HepG2 (cell line): ENCODE results near the gene CARMIL1. TPM values are rescaled to one million over a fixed set of nuclear protein-coding genes. Genes with fewer than 3 reads are reported as not detected.
A peak's percentile ranks its signal among the peaks of the same experiment; 100 is the strongest.

Experiments used
- BRD4 ChIP-seq: sonication (generic); formaldehyde crosslinking; IDR thresholded peaks from 2 replicates; pipeline ENCODE4 v1.4.0; 2020; ENCODE audit warnings: missing genetic modification reagents
- EP300 ChIP-seq, 3 experiments: sonication (generic) in 1 of 3; formaldehyde crosslinking in 1 of 3; IDR thresholded peaks; 2 replicates each; pipeline versions ENCODE4 v1.5.1 to v1.6.1; 2011 to 2020; ENCODE audit warnings: low read depth in 2 of 3, low read length in 2 of 3, borderline replicate concordance in 1 of 3, improper control_type of control experiment in 1 of 3, mild to moderate bottlenecking in 1 of 3, missing genetic modification reagents in 1 of 3, moderate library complexity in 1 of 3
- ETV6 ChIP-seq: sonication (generic); formaldehyde crosslinking; conservative IDR thresholded peaks from 2 replicates; pipeline ENCODE4 v1.4.0; 2020; ENCODE audit warnings: missing genetic modification reagents
- RELA ChIP-seq: sonication (generic); formaldehyde crosslinking; IDR thresholded peaks from 2 replicates; pipeline ENCODE4 v1.4.0; 2020; ENCODE audit warnings: missing genetic modification reagents
- TBL1XR1 ChIP-seq: fragments of 150-350 bp; IDR thresholded peaks from 2 replicates; pipeline ENCODE4 v1.6.1; 2014; ENCODE audit warnings: borderline replicate concordance, low read length; ENCODE audit not compliant: partially characterized antibody
- TCF12 ChIP-seq, 2 experiments: fragments of 450-650 bp in 1 of 2; sonication (generic) in 1 of 2; formaldehyde crosslinking in 1 of 2; IDR thresholded peaks; 2 replicates each; pipeline versions ENCODE4 v1.6.1 to v1.8.0; 2017 to 2022; ENCODE audit warnings: antibody characterized with exemption in 1 of 2, mild to moderate bottlenecking in 1 of 2, missing genetic modification reagents in 1 of 2, moderate library complexity in 1 of 2
- ZNF264 ChIP-seq: sonication (generic); formaldehyde crosslinking; IDR thresholded peaks from 2 replicates; pipeline ENCODE4 v1.4.0; 2020; ENCODE audit warnings: missing genetic modification reagents
- polyA plus RNA-seq, 8 experiments: library from polyadenylated mRNA; depleted of rRNA in 3 of 8; stranded (reverse) in 7 of 8; unstranded in 1 of 8; fragments of >200 nt; fragmentation: Illumina TruSeq in 4 of 8; extraction: Trizol in 4 of 8; gene quantifications; 2 replicates each; pipeline versions ENCODE4 v1.2.1 to v1.2.3, GENCODE V29; 2011 to 2016; ENCODE audit warnings: low read depth in 4 of 8, missing spikeins in 1 of 8, mixed read lengths in 1 of 8; ENCODE audit not compliant: insufficient read depth in 1 of 8
- total RNA-seq, 5 experiments: library from RNA; depleted of rRNA; stranded (reverse); fragments of >200 nt; fragmentation: Illumina TruSeq; extraction: Trizol; gene quantifications; 2 replicates each; pipeline ENCODE4 v1.2.3, GENCODE V29; 2016; ENCODE audit warnings: low read depth in 1 of 5
- TF ChIP-seq, protein P1 (sequence below): sonication (generic); formaldehyde crosslinking; IDR thresholded peaks from 2 replicates; pipeline ENCODE4 v1.4.0; 2020; ENCODE audit warnings: missing genetic modification reagents
- TF ChIP-seq, protein P2 (sequence below): sonication (generic); formaldehyde crosslinking; IDR thresholded peaks from 2 replicates; pipeline ENCODE4 v1.5.0; 2020; ENCODE audit warnings: missing genetic modification reagents
- TF ChIP-seq, protein P3 (sequence below): sonication (generic); formaldehyde crosslinking; IDR thresholded peaks from 2 replicates; pipeline ENCODE4 v1.5.0; 2020; ENCODE audit warnings: missing genetic modification reagents
- TF ChIP-seq, protein P4 (sequence below): IDR thresholded peaks from 2 replicates; pipeline ENCODE4 v1.4.0; 2020; ENCODE audit warnings: mild to moderate bottlenecking, missing genetic modification reagents
- TF ChIP-seq, protein P5 (sequence below): sonication (generic); formaldehyde crosslinking; IDR thresholded peaks from 2 replicates; pipeline ENCODE4 v1.4.0; 2020; ENCODE audit warnings: mild to moderate bottlenecking, missing genetic modification reagents, borderline replicate concordance

The CARMIL1 gene
- total and polyA plus RNA-seq, 2 of the 13 experiments (the other 11 are each of a cell fraction or from before 2014, with no cell fraction given): 1.8 to 2.6 TPM

DNA sequence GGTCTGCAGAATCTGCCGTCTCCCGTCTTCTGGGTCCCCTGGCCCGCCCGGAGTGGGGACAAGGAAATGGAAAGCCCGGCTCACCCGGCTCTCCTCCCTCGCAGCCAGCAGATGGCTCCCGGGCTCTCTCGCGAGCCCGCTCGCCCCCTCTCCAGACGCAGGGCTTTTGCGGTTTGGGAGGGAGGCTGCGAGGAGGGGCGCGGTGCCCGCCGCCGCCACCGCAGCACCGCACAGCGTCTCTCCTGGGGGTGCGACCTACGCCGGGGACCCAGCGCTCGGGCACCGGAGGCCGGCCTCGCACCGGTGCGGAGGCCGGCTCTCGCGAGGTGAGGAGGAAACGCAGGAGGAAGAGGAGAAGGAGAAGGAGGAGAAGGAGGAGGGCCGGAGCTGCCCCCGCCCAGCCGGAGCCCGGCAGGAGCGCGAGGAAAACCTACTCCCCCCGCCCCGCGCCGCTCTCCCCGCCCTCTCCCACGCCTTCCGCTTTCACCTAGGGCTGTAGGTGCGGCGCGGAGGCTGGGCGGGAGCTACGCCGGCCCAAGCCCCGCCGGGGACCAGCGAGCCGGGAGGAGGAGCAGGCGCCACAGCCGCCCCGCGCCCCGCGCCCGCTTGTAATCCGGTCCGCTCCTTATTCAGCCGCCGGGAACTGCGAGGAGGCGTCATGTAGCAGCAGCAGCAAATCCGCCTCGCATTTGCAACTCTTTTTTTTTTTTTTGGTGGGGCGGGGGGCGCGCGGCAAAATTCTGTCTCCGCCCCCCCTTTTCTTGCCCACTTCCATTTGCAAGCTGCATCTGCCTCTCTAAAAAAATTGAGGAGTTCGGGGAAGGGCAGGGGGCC is at the start of gene CARMIL1 (continued):
- TF ChIP-seq, protein P1, sequence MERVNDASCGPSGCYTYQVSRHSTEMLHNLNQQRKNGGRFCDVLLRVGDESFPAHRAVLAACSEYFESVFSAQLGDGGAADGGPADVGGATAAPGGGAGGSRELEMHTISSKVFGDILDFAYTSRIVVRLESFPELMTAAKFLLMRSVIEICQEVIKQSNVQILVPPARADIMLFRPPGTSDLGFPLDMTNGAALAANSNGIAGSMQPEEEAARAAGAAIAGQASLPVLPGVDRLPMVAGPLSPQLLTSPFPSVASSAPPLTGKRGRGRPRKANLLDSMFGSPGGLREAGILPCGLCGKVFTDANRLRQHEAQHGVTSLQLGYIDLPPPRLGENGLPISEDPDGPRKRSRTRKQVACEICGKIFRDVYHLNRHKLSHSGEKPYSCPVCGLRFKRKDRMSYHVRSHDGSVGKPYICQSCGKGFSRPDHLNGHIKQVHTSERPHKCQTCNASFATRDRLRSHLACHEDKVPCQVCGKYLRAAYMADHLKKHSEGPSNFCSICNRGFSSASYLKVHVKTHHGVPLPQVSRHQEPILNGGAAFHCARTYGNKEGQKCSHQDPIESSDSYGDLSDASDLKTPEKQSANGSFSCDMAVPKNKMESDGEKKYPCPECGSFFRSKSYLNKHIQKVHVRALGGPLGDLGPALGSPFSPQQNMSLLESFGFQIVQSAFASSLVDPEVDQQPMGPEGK (CRISPR knock-in tag): peak; percentile 87
- TF ChIP-seq BRD4 (no peak), ZNF264 (0 out of 2 replicates have a peak, but pooled peaks have one; percentile 43), ETV6 (CRISPR knock-in tag) (no peak), EP300 (IDR thresholded peaks at IDR 0.05; ENCODE audit: low read depth in 2 of 2, low read length in 2 of 2) (no peak), EP300 (CRISPR knock-in tag; IDR thresholded peaks at IDR 0.05; ENCODE audit: borderline replicate concordance) (no peak), TBL1XR1 (no peak), TCF12 (IDR thresholded peaks at IDR 0.05) (no peak), TCF12 (CRISPR knock-in tag; IDR thresholded peaks at IDR 0.05) (no peak; the same call in 1 of the 2 replicates), RELA (CRISPR knock-in tag) (no peak)
- TF ChIP-seq, protein P2, sequence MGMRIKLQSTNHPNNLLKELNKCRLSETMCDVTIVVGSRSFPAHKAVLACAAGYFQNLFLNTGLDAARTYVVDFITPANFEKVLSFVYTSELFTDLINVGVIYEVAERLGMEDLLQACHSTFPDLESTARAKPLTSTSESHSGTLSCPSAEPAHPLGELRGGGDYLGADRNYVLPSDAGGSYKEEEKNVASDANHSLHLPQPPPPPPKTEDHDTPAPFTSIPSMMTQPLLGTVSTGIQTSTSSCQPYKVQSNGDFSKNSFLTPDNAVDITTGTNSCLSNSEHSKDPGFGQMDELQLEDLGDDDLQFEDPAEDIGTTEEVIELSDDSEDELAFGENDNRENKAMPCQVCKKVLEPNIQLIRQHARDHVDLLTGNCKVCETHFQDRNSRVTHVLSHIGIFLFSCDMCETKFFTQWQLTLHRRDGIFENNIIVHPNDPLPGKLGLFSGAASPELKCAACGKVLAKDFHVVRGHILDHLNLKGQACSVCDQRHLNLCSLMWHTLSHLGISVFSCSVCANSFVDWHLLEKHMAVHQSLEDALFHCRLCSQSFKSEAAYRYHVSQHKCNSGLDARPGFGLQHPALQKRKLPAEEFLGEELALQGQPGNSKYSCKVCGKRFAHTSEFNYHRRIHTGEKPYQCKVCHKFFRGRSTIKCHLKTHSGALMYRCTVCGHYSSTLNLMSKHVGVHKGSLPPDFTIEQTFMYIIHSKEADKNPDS (CRISPR knock-in tag): no peak; the same call in 1 of the 2 replicates
- TF ChIP-seq, protein P3, sequence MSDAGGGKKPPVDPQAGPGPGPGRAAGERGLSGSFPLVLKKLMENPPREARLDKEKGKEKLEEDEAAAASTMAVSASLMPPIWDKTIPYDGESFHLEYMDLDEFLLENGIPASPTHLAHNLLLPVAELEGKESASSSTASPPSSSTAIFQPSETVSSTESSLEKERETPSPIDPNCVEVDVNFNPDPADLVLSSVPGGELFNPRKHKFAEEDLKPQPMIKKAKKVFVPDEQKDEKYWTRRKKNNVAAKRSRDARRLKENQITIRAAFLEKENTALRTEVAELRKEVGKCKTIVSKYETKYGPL (CRISPR knock-in tag): no peak
- TF ChIP-seq, protein P4, sequence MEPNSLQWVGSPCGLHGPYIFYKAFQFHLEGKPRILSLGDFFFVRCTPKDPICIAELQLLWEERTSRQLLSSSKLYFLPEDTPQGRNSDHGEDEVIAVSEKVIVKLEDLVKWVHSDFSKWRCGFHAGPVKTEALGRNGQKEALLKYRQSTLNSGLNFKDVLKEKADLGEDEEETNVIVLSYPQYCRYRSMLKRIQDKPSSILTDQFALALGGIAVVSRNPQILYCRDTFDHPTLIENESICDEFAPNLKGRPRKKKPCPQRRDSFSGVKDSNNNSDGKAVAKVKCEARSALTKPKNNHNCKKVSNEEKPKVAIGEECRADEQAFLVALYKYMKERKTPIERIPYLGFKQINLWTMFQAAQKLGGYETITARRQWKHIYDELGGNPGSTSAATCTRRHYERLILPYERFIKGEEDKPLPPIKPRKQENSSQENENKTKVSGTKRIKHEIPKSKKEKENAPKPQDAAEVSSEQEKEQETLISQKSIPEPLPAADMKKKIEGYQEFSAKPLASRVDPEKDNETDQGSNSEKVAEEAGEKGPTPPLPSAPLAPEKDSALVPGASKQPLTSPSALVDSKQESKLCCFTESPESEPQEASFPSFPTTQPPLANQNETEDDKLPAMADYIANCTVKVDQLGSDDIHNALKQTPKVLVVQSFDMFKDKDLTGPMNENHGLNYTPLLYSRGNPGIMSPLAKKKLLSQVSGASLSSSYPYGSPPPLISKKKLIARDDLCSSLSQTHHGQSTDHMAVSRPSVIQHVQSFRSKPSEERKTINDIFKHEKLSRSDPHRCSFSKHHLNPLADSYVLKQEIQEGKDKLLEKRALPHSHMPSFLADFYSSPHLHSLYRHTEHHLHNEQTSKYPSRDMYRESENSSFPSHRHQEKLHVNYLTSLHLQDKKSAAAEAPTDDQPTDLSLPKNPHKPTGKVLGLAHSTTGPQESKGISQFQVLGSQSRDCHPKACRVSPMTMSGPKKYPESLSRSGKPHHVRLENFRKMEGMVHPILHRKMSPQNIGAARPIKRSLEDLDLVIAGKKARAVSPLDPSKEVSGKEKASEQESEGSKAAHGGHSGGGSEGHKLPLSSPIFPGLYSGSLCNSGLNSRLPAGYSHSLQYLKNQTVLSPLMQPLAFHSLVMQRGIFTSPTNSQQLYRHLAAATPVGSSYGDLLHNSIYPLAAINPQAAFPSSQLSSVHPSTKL (CRISPR knock-in tag): peak; percentile 57
- TF ChIP-seq, protein P5, sequence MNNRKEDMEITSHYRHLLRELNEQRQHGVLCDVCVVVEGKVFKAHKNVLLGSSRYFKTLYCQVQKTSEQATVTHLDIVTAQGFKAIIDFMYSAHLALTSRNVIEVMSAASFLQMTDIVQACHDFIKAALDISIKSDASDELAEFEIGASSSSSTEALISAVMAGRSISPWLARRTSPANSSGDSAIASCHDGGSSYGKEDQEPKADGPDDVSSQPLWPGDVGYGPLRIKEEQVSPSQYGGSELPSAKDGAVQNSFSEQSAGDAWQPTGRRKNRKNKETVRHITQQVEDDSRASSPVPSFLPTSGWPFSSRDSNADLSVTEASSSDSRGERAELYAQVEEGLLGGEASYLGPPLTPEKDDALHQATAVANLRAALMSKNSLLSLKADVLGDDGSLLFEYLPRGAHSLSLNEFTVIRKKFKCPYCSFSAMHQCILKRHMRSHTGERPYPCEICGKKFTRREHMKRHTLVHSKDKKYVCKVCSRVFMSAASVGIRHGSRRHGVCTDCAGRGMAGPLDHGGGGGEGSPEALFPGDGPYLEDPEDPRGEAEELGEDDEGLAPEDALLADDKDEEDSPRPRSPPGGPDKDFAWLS (CRISPR knock-in tag): no peak
